OCI-M1 (cell line): ENCODE data around the gene FIGNL2.

Experiments used
- DNase-seq: peaks from one replicate; lab custom pipeline; 2025; lab: John Stamatoyannopoulos, UW

The FIGNL2 gene

DNA sequence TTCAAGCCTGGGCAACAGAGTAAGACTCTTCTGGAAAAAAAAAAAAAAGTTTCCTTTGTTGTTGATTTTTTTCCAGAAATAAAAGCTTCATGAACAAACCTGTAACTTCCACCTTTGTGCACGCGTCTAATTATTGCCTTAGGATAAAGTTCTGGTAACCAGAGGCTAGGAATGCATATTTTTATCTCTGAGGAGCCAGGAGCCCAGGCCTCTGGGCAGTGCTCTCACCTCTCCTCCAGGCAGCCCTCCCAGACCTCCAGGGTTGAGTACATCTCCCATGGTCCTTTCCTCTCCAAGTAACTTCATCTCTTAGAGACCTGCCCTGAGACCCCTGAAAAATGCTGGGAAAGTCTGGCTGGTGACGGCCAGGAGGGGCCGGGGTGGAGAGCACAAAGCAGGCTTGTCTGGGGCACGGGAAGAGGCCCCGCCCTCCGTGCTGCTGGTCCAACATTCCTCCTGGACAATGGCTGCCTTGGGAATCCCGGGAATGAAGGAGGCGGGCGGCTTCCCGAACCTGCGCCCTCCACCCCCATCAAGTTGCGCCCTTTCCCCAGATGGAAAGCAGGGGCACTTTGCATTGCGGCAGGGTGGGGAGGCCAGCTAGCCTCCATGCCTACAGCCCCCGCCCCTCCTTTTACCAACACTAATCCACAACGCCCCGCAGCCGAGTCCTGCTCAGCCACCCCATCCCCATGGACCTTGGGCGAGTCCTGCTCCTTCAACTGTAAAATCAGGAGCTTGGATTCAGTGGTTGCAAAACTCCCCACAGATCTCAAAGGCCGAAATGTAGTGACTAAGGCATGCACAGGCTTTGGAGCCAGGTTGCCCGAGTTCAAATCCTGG, 7.3 kb upstream of the FIGNL2 start:
- no peak for DNase-seq

DNA sequence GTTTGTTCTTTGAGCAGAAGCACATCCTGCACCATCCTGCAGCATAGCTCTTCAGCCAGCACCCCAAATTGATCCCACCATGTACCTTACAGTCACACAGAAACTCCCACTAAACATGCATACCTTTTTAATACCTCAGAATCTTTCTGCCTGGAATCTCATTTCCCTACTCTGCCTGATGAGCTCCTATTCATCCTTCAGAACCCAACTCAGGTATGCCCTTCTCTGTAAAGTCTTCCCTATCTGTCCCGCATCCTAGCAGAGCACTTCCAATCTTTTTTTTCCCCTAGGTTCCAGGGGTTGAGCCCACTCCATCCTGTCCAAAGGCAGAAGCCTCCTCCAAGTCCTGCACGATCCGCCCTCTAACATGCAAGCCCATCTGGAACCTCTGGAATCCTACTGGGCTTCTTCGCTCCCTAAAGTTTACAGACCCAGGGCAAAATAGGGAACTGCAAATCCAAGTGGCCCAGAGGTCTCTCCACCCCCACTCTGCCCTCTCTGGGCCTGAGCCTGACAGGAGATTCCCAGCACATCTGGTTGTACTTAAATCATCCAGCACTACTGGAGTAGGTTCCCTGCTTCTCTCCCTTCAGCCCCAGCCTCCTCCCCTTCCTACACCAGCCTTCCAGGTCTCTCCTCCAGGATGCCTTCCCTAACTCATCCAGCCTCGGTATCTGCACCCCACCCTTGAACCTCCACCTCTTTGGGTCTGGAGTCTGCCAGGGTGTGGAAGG, 4.1 kb upstream of the FIGNL2 start:
- DNase-seq = no peak

DNA sequence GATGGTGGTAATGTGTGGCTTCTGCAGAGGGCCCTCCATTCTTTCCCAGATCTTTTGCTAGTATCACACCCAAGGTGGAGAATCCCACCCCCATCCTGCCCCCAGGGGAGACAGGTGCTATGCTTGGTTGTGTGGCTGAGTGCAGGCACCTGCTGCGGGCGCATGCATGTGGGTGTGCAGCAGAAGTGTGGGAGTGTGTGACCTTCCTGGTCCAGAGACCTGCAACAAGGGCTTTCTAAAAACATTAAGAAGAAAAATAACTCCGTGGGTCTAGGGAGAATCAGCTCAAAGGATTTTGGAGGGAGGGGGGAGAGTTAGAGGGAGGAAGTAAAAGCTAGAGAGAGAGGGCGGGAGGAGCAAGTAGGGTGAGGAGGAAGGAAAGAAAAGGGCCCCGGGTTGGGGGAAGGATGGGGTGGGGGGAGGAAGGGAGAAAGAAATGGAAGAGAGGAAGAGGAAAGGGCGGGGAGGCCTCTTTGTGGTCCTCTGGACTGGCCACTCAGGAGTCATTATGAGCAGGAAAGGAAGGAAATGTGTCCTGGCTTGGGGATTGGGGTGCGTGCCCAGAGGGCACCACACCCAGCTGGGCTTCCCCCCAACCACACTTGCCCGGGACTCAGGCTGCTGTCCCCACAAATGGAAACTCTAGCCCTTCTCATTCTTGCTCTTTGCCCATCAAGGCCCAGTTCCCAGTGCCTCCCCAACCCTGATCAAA, 3.1 kb upstream of the FIGNL2 start:
- DNase-seq = no peak

DNA sequence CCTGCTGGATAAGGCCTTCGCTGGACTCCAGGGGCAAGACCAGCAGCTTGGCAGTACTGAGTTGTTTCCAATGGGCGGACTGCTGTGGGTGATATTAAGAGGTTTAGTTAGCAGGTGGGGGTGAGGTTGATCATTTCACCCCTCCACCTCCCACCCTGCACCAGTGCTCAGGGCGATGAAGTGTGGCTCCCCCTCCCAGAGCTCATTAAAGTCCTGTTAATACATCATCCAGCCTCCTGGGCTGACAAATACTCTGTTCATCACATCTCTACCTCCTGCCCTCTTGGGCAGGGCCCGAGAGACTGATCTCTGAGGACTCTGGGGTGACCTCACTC, 2.4 kb upstream of the FIGNL2 start:
- no peak for DNase-seq

DNA sequence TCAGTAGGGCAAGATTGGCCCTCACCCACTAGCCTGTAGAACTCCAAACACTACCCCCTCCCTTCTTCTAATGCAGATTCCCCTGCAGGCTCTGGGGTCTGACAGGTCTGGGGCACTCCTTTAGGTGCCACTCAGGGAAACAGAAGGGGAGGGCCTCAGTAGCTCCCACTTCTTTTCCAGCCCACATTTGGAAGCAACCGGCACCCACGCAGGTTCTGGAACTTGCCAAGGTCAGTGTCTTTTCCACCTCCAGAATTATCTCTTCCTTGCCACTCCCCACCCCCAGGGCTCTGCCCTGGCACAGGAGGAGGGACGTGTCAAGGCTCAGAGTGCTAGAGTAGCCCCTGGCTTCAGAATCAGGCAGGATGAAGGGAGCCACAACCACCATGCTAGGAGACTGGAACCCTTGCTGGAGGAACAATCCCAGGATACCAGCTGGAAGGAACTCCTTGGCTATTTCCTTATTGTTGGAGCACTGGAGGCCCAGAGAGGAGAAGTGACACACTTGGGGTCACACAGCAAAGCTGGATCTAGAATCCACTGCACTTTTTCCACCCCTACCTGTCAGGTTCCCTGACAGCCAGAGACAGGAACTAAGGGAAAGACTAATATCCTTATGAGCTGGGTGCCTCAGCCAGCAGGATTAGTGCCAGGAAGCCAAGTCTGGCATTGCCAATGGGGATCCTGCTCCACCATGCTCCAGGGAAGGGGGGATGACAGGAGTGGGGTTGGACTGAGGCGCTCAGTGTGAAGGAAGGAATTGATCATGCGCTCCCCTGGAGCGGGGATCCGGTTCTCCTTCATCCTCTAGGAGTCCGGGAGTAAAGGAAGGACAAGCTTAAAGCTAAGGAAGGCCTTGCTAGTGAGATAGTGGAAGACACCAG, 1.8 kb upstream of the FIGNL2 start:
- DNase-seq = no peak

DNA sequence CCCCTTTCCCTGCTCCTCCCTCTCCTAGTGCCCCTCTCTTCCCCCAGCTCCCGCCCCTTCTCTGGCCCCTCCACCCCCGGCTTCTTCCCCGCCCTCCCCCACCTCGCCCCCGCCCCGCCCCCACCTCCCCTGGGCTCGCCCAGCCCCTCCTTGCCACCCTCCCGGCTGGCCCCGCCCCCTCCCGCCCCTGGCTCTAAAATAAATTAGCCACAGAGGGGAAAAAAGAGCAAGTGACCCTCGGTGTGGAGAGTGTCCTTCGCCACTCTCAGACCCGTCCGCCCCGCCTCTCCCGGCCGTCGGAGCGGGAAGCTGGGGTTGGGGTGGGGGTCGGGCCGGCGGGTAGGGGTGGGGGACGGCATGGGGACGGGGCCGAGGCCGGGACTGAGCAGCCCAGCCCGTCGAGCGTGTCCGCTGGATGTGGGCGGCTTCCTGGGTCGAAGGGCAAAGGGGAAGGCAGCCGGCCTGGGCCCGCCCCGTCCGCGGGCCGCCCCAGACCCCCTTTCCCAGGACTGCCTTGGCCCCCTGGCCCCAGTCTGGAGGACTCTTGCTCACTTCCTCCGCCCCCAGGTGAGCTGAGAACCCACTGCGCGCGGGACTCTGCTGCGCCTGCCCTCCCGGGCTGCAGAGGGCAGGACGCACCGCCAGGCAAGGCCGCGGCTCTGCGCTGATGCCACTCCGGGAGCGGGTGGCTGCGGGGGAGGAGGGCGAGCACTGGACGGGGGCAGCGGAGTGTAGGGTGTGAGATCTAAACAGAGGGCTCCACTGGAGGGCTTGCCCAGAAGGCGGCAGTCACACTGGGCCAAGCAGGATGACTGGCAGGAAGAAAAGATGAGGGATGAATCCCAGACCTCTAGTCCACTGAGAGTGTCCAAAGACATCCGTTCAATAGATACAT, 570 bp upstream of the FIGNL2 start:
- DNase-seq = no peak

DNA sequence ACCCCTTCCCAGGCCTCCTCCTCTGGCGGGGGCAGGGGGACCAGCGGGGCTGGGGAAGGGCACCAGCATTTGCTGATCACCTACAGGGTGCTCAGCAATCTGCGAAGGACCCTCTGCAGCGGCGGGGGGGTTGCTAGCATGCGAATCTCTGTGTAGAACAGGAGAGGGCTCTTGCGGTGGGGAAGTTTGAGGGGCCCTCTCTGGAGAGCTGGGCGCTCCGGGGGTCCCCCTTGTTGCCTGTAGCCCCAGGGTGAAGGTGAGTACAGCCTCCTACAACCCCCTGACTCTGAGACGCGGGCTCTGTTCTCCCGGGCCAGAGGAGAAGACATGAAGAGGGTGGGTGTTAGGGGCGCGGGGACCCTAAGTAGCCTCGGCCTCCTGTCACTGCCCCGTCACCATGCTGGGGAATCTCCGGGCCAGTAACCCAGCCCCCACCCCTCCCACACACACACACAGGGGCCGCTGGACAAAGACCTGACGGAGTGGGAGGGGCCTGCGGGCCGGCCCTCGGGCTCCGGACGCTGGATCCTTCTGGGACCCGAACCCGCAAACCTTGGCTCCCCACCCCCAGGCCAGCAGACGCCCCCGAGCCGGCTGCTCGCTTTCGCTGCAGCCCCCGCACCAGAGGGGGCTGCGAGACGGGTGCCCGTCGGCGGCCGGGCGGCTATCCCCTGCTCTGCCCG, 734 bp downstream of the FIGNL2 start:
- DNase-seq = no peak

DNA sequence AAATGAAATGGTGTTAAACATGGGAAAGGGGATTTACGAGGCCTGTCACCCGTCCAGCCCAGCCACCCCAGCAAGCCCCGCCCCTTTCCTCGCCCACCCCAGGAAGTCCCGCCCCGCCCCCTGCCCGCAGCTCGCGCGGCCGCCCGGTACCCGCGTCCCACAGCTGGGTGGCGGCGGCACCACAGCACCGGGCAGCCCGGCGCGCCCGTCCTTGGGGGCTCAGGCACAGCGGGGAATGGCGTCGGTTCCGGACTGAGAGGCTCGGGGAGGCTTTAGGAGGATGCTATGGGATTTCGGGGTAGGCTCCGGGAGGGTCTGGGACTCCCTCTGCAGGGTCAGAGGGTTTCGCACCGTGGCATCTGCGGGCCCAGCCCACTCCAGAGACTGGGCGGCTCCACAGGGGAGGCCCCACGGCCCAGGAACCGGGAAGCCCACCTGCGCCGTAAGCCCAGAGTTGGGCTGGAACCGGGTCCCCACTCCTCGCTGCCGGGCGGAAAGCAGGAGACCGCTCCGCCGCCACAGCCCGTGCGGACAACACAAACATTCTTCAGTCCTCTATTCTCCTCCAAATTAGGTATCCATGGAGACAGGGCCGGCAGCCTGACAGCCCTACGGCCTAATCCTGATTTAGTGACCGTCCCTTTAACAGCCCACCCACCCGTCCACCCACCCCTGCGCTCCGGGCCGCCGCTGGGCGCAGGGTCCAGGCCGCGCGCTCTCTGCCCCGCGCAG, 1.4 kb downstream of the FIGNL2 start:
- no peak for DNase-seq

DNA sequence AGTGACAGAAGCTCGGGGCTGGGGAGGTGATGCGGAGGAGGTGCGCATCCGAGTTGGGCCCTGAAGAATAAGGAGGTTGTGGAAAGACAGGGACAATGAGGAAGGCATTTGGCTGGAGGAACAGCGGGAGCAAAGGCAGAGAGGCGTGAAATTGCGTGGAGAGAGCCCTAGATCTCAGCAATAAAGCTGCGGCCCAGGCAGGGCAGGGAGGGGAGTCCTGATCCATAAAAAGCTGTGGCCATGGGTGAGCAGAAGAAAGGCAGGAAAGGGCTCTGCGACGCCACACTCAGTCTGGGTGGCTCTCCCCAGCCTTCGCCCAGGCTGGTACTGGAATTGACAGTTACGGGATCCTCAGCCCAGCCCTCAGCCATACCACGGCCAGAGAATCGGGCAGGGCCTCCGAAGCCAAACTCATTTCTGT, 2.2 kb downstream of the FIGNL2 start:
- DNase-seq = no peak

DNA sequence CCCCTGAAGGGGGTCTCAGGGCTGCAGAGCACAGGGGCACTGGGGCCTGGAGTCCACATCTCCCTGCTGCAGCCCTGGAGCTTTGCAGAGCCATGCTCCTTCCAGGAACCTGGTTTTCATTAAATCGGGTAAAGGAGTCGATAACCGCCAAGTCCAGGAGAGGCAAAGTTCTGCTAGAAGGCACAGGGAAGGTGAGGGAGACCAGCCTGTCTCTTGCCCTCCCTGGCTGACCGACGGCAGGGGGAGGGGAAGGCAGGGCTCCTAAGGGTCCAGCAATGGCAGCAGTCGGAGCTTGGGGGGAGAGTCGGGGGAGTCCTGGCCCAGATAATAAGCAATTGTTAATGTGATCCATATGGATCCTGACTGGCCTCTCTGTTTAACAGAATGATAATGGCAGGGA, 3.0 kb downstream of the FIGNL2 start:
- DNase-seq = no peak

DNA sequence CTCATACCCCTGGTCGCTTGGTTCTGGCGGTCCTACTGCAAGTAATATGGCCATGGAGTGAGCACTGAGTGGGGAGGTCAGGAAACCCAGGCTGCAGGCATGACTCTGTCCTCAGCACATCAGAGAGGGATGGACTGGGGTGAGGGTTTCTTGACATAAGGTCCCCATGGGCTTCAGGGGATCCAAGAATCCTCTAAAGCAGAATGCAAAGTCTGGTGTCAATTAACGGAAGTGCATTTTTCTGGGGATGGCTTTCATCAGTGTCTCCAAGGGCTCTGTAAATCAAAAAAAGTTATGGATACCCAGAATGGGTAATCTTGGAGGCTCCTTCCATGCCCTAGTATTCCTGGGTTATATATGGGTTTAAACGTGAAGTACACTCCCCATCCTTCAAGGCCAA, 3.7 kb downstream of the FIGNL2 start:
- DNase-seq = no peak

DNA sequence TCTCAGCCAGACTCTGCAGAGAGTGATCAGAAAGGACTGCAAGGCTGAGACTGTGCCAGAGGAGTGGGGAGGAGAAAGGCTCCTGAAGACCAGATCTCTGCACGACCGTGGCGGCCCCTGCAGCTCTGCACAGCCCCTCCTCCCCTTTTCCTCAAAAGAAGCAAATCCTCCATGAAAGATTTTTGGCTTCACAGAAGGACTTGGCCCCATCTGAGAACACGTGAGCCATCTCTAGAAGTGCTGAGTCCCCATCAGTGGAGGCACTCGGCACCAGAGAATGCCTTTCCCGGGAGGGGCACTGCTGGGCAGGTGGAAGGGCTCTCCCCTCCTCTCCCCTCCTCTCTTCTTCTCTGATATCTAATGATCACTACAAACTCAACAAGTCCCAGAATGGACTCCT, 6.8 kb downstream of the FIGNL2 start:
- no peak for DNase-seq

DNA sequence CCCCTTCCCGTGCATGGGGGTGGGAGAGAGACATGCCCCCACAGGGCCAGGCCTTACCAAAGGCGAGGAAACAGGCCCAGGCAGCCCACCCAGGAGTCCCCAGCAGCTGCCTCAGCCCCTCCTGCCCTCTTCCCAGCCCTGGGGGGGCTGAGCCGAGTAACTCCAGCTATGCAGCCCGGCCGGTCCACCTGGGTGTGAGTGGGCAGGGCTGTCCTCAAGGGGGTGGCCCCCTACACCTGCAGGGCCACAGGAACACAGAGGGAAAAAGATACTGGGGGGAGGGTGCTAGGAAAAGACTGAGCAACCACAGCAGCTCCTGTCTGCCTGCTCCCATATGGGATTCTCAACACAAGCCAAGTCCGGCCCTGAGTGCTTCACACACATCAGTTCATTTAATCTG, 7.6 kb downstream of the FIGNL2 start:
- DNase-seq = no peak

DNA sequence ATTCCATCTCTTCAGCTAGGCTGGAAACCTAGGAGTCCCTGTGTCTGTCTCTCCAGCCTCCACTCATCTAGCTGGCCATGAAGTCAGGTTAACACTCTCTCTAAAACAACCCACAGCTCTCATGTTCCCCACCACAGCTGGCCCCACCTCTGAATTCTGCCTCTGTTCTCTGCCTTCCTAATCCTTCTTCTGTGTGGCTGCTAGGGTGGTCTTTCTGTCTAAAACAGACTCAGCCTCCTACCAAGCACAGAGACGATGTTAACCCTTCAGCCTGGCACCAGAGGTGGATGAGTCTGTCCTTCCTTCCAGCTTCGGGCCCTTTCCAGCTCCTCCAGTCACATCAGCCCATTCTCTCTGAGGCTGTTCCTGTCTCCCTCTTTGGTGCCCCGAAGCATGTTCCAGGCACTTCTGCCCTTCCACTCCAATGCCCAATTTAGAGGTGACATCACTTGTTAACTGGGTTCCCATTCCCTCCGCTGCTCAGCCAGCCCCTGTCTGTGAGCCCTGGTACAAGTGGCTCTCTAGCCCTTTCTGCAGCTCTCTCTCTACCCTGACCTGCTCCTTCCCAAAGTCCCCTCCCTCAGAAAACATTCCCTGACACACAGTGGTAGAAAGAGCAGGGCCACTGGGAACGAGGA, 9.1 kb downstream of the FIGNL2 start:
- no peak for DNase-seq

DNA sequence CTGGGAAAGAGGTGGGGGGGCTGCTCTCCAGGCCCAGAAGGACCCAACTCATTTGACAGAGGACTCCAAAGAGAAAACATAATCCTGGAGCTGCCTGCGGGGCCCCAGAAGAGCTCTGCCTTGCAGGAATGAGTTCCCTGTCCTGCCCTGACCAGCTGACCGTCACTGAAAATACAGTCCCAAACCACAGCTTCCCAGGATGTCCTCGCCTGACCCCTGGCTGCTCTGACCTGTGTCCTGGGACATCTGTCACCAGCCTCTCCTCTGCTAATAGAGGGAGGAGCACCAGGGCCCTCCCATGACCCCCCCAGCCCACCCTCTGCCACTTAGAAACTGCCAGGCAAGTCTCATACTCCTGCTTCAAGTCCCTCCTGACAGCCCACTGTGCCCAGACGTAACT, 9.8 kb downstream of the FIGNL2 start:
- no peak for DNase-seq

DNA sequence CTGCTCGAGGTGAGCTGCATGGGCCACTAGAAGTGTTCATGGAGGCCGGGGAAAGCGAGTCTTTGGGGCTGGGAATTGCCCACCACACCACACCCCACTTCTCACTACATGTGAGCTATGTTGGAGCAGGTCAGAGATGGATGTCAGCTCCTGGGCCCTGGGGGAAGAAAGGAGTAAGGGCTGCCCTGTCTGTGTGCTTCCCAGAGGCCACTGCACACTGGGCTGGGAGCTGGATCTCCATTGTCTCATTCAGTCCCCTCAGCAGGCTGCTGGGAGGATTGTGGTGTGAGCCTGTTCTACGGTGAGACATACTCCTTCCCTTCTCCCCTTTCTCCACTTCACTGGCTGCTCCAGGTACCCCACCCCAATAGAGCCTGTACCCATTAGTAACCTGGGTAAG, 10.5 kb downstream of the FIGNL2 start:
- no peak for DNase-seq

DNA sequence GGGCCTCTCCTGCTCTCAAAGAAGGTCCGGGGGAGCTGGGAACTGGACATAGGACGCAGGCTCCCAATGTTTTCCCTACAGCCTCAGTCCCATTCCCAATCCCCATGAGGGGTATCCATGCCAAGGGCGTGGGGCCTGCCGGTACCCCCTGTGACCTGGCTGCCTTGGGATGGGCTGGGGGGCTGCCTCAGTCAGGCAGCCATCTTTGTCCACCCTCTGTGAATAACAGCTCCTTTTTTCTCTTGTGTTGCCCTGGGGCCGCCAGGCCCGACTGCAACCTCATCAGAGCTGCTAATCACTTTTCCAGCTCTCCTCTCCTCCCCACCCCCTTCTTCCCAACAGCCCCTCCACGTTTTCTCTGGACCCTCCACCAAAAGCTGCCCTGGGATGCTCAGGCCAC, 11.2 kb downstream of the FIGNL2 start:
- DNase-seq = no peak

DNA sequence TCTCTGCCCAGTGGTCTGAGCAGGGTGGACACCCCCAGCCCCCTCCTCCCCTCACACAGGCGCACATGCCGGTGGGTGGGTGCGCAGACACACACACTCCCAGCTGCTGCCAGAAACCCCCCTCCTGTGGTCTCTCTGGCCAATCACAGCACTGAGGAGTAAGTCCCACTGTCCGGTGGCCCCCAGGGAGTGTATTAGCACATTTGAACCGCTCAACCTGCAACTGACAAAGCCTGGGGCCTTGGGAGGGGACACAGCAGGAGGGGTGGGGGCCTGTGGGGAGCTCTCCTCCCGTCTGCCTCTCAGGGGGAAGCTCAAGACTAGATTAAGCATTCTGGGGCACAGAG, 11.7 kb downstream of the FIGNL2 start:
- DNase-seq = no peak

DNA sequence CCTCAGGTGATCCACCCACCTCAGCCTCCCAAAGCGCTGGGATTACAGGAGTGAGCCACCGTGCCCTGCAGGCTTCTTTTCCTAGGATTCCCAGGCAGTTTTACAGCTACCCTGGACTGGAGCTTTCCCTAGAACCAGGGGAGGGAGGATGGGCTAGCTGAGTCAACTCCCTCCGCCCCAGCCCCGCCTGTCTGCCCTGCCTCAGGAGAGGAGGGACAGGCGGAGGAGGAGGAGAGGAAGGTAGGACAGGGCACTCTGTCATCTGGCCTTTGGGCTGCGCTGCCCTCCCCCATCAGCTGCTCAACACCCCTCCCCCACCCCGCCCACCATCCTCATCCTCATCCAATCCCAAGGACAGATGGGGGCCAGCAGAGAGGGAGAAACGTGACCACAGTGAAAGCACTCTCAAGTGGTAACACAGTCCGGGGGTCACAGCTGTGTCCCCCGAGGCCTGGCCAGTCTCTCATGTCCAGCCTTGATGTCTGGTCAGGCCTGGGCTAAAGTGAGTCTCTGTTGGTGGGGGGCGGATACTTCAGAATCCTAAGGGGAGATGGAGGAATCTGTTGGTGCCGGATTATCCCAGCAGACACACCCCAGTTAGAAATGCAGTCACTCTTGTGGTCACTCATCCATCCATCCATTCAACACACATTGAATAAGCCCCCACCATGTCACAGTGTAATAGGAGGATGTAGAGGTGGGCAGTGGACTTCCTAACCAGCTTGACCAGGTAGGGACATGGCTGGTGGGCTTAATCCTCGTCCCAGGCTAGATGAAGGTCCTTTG, 12.3 kb downstream of the FIGNL2 start:
- no peak for DNase-seq
